ENCODE results near the gene NANOS1. TPM values are rescaled to one million over a fixed set of nuclear protein-coding genes. Genes with fewer than 3 reads are reported as not detected.

Gene NANOS1
- total RNA-seq, 6 experiments from 2014 or later, result 0.06 to 0.35 (median 0.31) TPM; not detected in 3

GRCh38 chr10:119079599-119080520 lies 50.3 kb downstream of the NANOS1 start:
- Histone ChIP-seq H3K27me3 (no peaks in the 10 kb centered on the region), H3K27ac (peak overlapping the region; percentile 95 to 98 (median 95)), H3K36me3 (no peaks in the 10 kb centered on the region), H3K4me1 (peaks cover 0 to 42% (median 9%) of the 10 kb centered on the region in 4 donors), H3K9me3 (no peaks in the 10 kb centered on the region), H3K4me3 (peak overlapping the region; percentile 94 to 96 (median 95))
- peak; percentile 82 to 87 (median 85) for DNase-seq
- intact Hi-C loops (cut with DNase I), result no loop called here
- TF ChIP-seq CTCF (IDR thresholded peaks at IDR 0.05), result no peak
- under 1% methylated on average over 22 of the region's 48 CpGs for WGBS (ENCODE audit: insufficient coverage, low coverage, low lambda C conversion rate, missing lambda C conversion rate)
- peak; percentile 78 to 90 (median 82) for ATAC-seq

- no peaks in the 10 kb centered on the region for H3K36me3 ChIP-seq
- 0% methylated on average over 37 of the region's 74 CpGs for WGBS (ENCODE audit: insufficient coverage, low coverage, low lambda C conversion rate, missing lambda C conversion rate)
- H3K9me3 ChIP-seq, result no peaks in the 10 kb centered on the region
- H3K4me3 ChIP-seq, result peak within 1 kb of the TSS; percentile 94 to 96 (median 95)
- intact Hi-C loops (cut with DNase I), result no loop called here
- ATAC-seq, result peak; percentile 86 to 90 (median 88)
- H3K27me3 ChIP-seq, result no peaks in the 10 kb centered on the region
- peak; percentile 95 to 96 (median 95) for DNase-seq
- peak within 1 kb of the TSS; percentile 95 to 98 (median 95) for H3K27ac ChIP-seq
- TF ChIP-seq CTCF (IDR thresholded peaks at IDR 0.05) (no peak), POLR2A (IDR thresholded peaks at IDR 0.05) (peak; percentile 94)
- peaks cover 0 to 42% (median 8%) of the 10 kb centered on the region in 4 donors for H3K4me1 ChIP-seq
These were observed 51.2 kb downstream of the NANOS1 start, which contains the start of gene EIF3A for GRCh38 chr10:119080521-119081259. Gene EIF3A (minus strand): TSS chr10:119080817. CDS start chr10:119080676, 141 bp downstream.

Small RNA genes lying within 50 kb of the gene (small RNA-seq; reads per million reads assigned to genes)
- gene RF00413 (0 reads per million in 2 experiments), gene SNORA19 (0.29 to 2.7 reads per million in 2 experiments)

Other genes with a start within 250 kb of the NANOS1 start
- 10 to 100 TPM; 41.6 to 69.5 (median 57.4) TPM for gene EIF3A, start 51.1 kb downstream of the NANOS1 start, total RNA-seq
- 10 to 100 TPM; 24.0 to 46.4 (median 36.1) TPM for gene DENND10, start 74.4 kb downstream of the NANOS1 start, total RNA-seq
- gene SFXN4, start 136.0 kb downstream of the NANOS1 start, total RNA-seq, result 100 to 1,000 TPM in 1 of 6 experiments, 10 to 100 TPM in 5; 16.0 to 152 (median 23.8) TPM
- gene PRDX3, start 149.1 kb downstream of the NANOS1 start, total RNA-seq, result 100 to 1,000 TPM; 171 to 235 (median 194) TPM
- gene GRK5, start 177.9 kb downstream of the NANOS1 start, total RNA-seq, result 10 to 100 TPM in 1 of 6 experiments, 1 to 10 TPM in 5; 5.9 to 11.5 (median 7.9) TPM

Data from right lobe of liver (tissue), 6 donors.